ENCODE results near the gene ING3. TPM values are rescaled to one million over a fixed set of nuclear protein-coding genes. Genes with fewer than 3 reads are reported as not detected.

The ING3 gene
- total and polyA plus RNA-seq, 2 of the 13 experiments (the other 11 are each of a cell fraction or from before 2014, with no cell fraction given) = 6.9 to 12.8 TPM

GRCh38 chr7:121005996-121006584 is 55.5 kb downstream of the ING3 start (continued):
- no peak for TF ChIP-seq ZNF788 (CRISPR knock-in tag; IDR thresholded peaks at IDR 0.05; ENCODE audit: borderline replicate concordance)
- TF ChIP-seq MLXIP (CRISPR knock-in tag; IDR thresholded peaks at IDR 0.05; ENCODE audit: borderline replicate concordance) = no peak
- TF ChIP-seq HDAC1 (CRISPR knock-in tag; IDR thresholded peaks at IDR 0.05) = no peak
- no peak for TF ChIP-seq ATF7 (IDR thresholded peaks at IDR 0.05)
- no peak for TF ChIP-seq ATF7 (CRISPR knock-in tag; IDR thresholded peaks at IDR 0.05)
- no peak for TF ChIP-seq ZNF33A (CRISPR knock-in tag; IDR thresholded peaks at IDR 0.05; ENCODE audit: borderline replicate concordance)
- TF ChIP-seq ZNF639 (CRISPR knock-in tag; conservative IDR thresholded peaks at IDR 0.05) = no peak
- TF ChIP-seq HDAC2 (CRISPR knock-in tag; IDR thresholded peaks at IDR 0.05) = no peak
- TF ChIP-seq KDM1A (CRISPR knock-in tag; IDR thresholded peaks at IDR 0.05) = no peak
- TF ChIP-seq HMGA1 (CRISPR knock-in tag; conservative IDR thresholded peaks at IDR 0.05) = no peak
- TF ChIP-seq ATF1 (CRISPR knock-in tag; IDR thresholded peaks at IDR 0.05) = no peak
- TF ChIP-seq ZNF781 (CRISPR knock-in tag; IDR thresholded peaks at IDR 0.05; ENCODE audit: borderline replicate concordance, not compliant biosample characterization) = no peak
